Measurements from ENCODE around the gene HIVEP1. TPM values are rescaled to one million over a fixed set of nuclear protein-coding genes. Genes with fewer than 3 reads are reported as not detected.

The HIVEP1 gene
- total RNA-seq, 1 experiment from 2014 or later: 16.7 TPM

GRCh38 chr6:11996751-11997150 lies 15.4 kb upstream of the HIVEP1 start:
- DNase-seq (ENCODE audit: low read depth, low spot score) (no peak), ATAC-seq (no peak)
- Histone ChIP-seq H3K9me3 (ENCODE audit: control insufficient read depth, insufficient read depth, low read depth, low read length) (no peaks in the 10 kb centered on the region), H3K4me3 (ENCODE audit: low read depth in 2 of 2, low read length in 2 of 2) (no peak overlapping the region), H3K36me3 (ENCODE audit: control insufficient read depth, insufficient read depth, low read length) (no peaks in the 10 kb centered on the region), H3K27ac (ENCODE audit: low read length) (no peak overlapping the region), H3K4me1 (ENCODE audit: control insufficient read depth, insufficient read depth, low read length) (no peaks in the 10 kb centered on the region), H3K27me3 (ENCODE audit: control insufficient read depth, insufficient read depth, low read length) (peaks cover 4% of the 10 kb centered on the region; the same call in 1 of the 2 replicates)
- TF ChIP-seq TCF7L2 (IDR thresholded peaks at IDR 0.05; ENCODE audit: low read depth, low read length) (no peak), SIN3A (IDR thresholded peaks at IDR 0.05; ENCODE audit: borderline replicate concordance, insufficient read depth, low read depth, low read length) (no peak), POLR2AphosphoS5 (IDR thresholded peaks at IDR 0.05; ENCODE audit: low read depth, low read length) (no peak), REST (IDR thresholded peaks at IDR 0.05; ENCODE audit: insufficient read depth in 1 of 2, low read depth in 2 of 2, low read length in 1 of 2) (no peak)
- TF ChIP-seq, protein P1, sequence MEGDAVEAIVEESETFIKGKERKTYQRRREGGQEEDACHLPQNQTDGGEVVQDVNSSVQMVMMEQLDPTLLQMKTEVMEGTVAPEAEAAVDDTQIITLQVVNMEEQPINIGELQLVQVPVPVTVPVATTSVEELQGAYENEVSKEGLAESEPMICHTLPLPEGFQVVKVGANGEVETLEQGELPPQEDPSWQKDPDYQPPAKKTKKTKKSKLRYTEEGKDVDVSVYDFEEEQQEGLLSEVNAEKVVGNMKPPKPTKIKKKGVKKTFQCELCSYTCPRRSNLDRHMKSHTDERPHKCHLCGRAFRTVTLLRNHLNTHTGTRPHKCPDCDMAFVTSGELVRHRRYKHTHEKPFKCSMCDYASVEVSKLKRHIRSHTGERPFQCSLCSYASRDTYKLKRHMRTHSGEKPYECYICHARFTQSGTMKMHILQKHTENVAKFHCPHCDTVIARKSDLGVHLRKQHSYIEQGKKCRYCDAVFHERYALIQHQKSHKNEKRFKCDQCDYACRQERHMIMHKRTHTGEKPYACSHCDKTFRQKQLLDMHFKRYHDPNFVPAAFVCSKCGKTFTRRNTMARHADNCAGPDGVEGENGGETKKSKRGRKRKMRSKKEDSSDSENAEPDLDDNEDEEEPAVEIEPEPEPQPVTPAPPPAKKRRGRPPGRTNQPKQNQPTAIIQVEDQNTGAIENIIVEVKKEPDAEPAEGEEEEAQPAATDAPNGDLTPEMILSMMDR (IDR thresholded peaks at IDR 0.05): no peak
- intact Hi-C loops (cut with micrococcal nuclease; ENCODE audit: unreplicated experiment) (no loop called here), in situ Hi-C loops (cut with HindIII; ENCODE audit: low pct_unique_long_range_greater_than_20kb, low sequenced_read_pairs) (no loop called here)
- CTCF ChIA-PET: no interaction called here
- POLR2A ChIA-PET: no interaction called here
- BruUV-seq (replicated peaks): no TSS peak

GRCh38 chr6:11999246-11999645 lies 12.9 kb upstream of the HIVEP1 start:
- Histone ChIP-seq H3K4me3 (ENCODE audit: low read depth in 2 of 2, low read length in 2 of 2) (no peak overlapping the region), H3K27ac (ENCODE audit: low read length) (no peak overlapping the region), H3K9me3 (ENCODE audit: control insufficient read depth, insufficient read depth, low read depth, low read length) (no peaks in the 10 kb centered on the region), H3K36me3 (ENCODE audit: control insufficient read depth, insufficient read depth, low read length) (no peaks in the 10 kb centered on the region), H3K4me1 (ENCODE audit: control insufficient read depth, insufficient read depth, low read length) (no peaks in the 10 kb centered on the region), H3K27me3 (ENCODE audit: control insufficient read depth, insufficient read depth, low read length) (peaks cover 4% of the 10 kb centered on the region; the same call in 1 of the 2 replicates)
- ChIA-PET CTCF (no interaction called here), POLR2A (no interaction called here)
- no TSS peak for BruUV-seq (replicated peaks)
- TF ChIP-seq TCF7L2 (IDR thresholded peaks at IDR 0.05; ENCODE audit: low read depth, low read length): no peak
- TF ChIP-seq, protein P1 (IDR thresholded peaks at IDR 0.05): no peak
- TF ChIP-seq SIN3A (IDR thresholded peaks at IDR 0.05; ENCODE audit: borderline replicate concordance, insufficient read depth, low read depth, low read length): no peak
- no peak for TF ChIP-seq POLR2AphosphoS5 (IDR thresholded peaks at IDR 0.05; ENCODE audit: low read depth, low read length)
- TF ChIP-seq REST (IDR thresholded peaks at IDR 0.05; ENCODE audit: insufficient read depth in 1 of 2, low read depth in 2 of 2, low read length in 1 of 2): no peak
- ATAC-seq (no peak), DNase-seq (ENCODE audit: low read depth, low spot score) (no peak)
- intact Hi-C loops (cut with micrococcal nuclease; ENCODE audit: unreplicated experiment) (no loop called here), in situ Hi-C loops (cut with HindIII; ENCODE audit: low pct_unique_long_range_greater_than_20kb, low sequenced_read_pairs) (no loop called here)

Measured in Panc1 (cell line).